WTC11 (cell line): Measurements from ENCODE around the gene C16orf74. TPM values are rescaled to one million over a fixed set of nuclear protein-coding genes. Genes with fewer than 3 reads are reported as not detected.

Experiments used
- ATAC-seq: fragments of 200-7000 bp; cut with Tn5 transposase; 2 replicates; pipeline ENCODE4 v1.10.0; 2021; ENCODE audit warnings: mild to moderate bottlenecking, moderate library complexity
- CTCF ChIA-PET: fragments of 300-600 bp; sonication (Branson Sonifier 250); formaldehyde crosslinking; loops from one replicate; lab custom pipeline; 2021; ENCODE audit warnings: antibody characterized with exemption; lab: Charles Lee
- POLR2A ChIA-PET: fragments of 350-600 bp; sonication (Branson Sonifier 250); formaldehyde crosslinking; loops from one replicate; lab custom pipeline; 2021; ENCODE audit warnings: antibody characterized with exemption; lab: Charles Lee
- DNase-seq: peaks from one replicate; pipeline ENCODE4 v3.0.0; 2021; ENCODE audit warnings: low spot score
- H3K27ac Mint-ChIP-seq: 2 replicates; pipeline ENCODE4 v1.8.0; 2021; ENCODE audit warnings: mixed read lengths
- H3K27me3 Mint-ChIP-seq: 2 replicates; pipeline ENCODE4 v1.8.0; 2021; ENCODE audit warnings: low read depth, mild to moderate bottlenecking, moderate library complexity, mixed read lengths
- H3K36me3 Mint-ChIP-seq: 2 replicates; pipeline ENCODE4 v1.8.0; 2021; ENCODE audit warnings: mixed read lengths
- H3K4me1 Mint-ChIP-seq: 2 replicates; pipeline ENCODE4 v1.8.0; 2022; ENCODE audit warnings: mixed read lengths
- H3K4me3 Mint-ChIP-seq: 2 replicates; pipeline ENCODE4 v1.8.0; 2021; ENCODE audit warnings: mild to moderate bottlenecking, moderate library complexity, mixed read lengths
- H3K9me3 Mint-ChIP-seq: 2 replicates; pipeline ENCODE4 v1.8.0; 2021; ENCODE audit warnings: mixed read lengths
- HMGA2 ChIP-seq: fragments of 250-450 bp; sonication (Bioruptor Pico); IDR thresholded peaks from 2 replicates; pipeline ENCODE4 v1.4.0; 2021; ENCODE audit warnings: mild to moderate bottlenecking, moderate library complexity
- JUN ChIP-seq: sonication (generic); formaldehyde crosslinking; IDR thresholded peaks from 2 replicates; pipeline ENCODE4 v1.8.0; 2023; ENCODE audit warnings: mild to moderate bottlenecking, missing genetic modification reagents
- KAT7 ChIP-seq: sonication (generic); formaldehyde crosslinking; IDR thresholded peaks from 2 replicates; pipeline ENCODE4 v1.8.1; 2023; ENCODE audit warnings: missing genetic modification reagents, mild to moderate bottlenecking, borderline replicate concordance
- NFE2L1 ChIP-seq: sonication (generic); formaldehyde crosslinking; IDR thresholded peaks from 2 replicates; pipeline ENCODE4 v1.8.1; 2023; ENCODE audit warnings: missing genetic modification reagents
- SMAD4 ChIP-seq: sonication (generic); formaldehyde crosslinking; IDR thresholded peaks from 2 replicates; pipeline ENCODE4 v1.8.0; 2022; ENCODE audit warnings: mild to moderate bottlenecking, missing genetic modification reagents
- TEAD1 ChIP-seq: sonication (generic); formaldehyde crosslinking; IDR thresholded peaks from 2 replicates; pipeline ENCODE4 v1.8.0; 2022; ENCODE audit warnings: mild to moderate bottlenecking, missing genetic modification reagents
- TP53 ChIP-seq: sonication (generic); formaldehyde crosslinking; IDR thresholded peaks from 2 replicates; pipeline ENCODE4 v1.8.1; 2023; ENCODE audit warnings: mild to moderate bottlenecking, missing genetic modification reagents
- ZNF416 ChIP-seq: fragments of 250-450 bp; sonication (Bioruptor Pico); IDR thresholded peaks from 2 replicates; pipeline ENCODE4 v1.9.0; 2021; ENCODE audit warnings: mild to moderate bottlenecking, inconsistent platforms
- ZNF671 ChIP-seq: fragments of 250-450 bp; sonication (Bioruptor Pico); IDR thresholded peaks from 2 replicates; pipeline ENCODE4 v1.8.0; 2021; ENCODE audit warnings: mild to moderate bottlenecking
- total RNA-seq: library from RNA; stranded (reverse); gene quantifications from 3 replicates; pipeline ENCODE4 v1.2.3, GENCODE V29; 2021
- TF ChIP-seq, protein P1 (sequence below): fragments of 250-450 bp; sonication (Bioruptor Pico); IDR thresholded peaks from 2 replicates; pipeline ENCODE4 v1.9.0; 2021; ENCODE audit warnings: mild to moderate bottlenecking
- TF ChIP-seq, protein P2 (sequence below): sonication (generic); formaldehyde crosslinking; IDR thresholded peaks from 2 replicates; pipeline ENCODE4 v1.8.0; 2023; ENCODE audit warnings: missing genetic modification reagents
- TF ChIP-seq, protein P3 (sequence below): sonication (generic); formaldehyde crosslinking; IDR thresholded peaks from 2 replicates; pipeline ENCODE4 v1.8.0; 2022; ENCODE audit warnings: mild to moderate bottlenecking, missing genetic modification reagents
- TF ChIP-seq, protein P4 (sequence below): sonication (generic); formaldehyde crosslinking; IDR thresholded peaks from 2 replicates; pipeline ENCODE4 v1.8.0; 2022; ENCODE audit warnings: mild to moderate bottlenecking, missing genetic modification reagents
- TF ChIP-seq, protein P5 (sequence below): sonication (generic); formaldehyde crosslinking; IDR thresholded peaks from 2 replicates; pipeline ENCODE4 v1.8.1; 2022; ENCODE audit warnings: mild to moderate bottlenecking, missing genetic modification reagents, moderate library complexity, borderline replicate concordance
- TF ChIP-seq, protein P6 (sequence below): fragments of 200-600 bp; IDR thresholded peaks from 2 replicates; pipeline ENCODE4 v1.8.0; 2022; ENCODE audit warnings: antibody characterized with exemption
- TF ChIP-seq, protein P7 (sequence below): fragments of 250-450 bp; sonication (Bioruptor Pico); IDR thresholded peaks from 2 replicates; pipeline ENCODE4 v2.1.2; 2022; ENCODE audit warnings: mild to moderate bottlenecking, moderate library complexity
- TF ChIP-seq, protein P8 (sequence below): sonication (generic); formaldehyde crosslinking; IDR thresholded peaks from 2 replicates; pipeline ENCODE4 v1.8.1; 2023; ENCODE audit warnings: mild to moderate bottlenecking, missing genetic modification reagents
- TF ChIP-seq, protein P9 (sequence below): fragments of 250-450 bp; sonication (Bioruptor Pico); IDR thresholded peaks from 2 replicates; pipeline ENCODE4 v1.9.0; 2021; ENCODE audit warnings: mild to moderate bottlenecking, borderline replicate concordance

Gene C16orf74
- total RNA-seq, 1 experiment from 2014 or later = 8.3 TPM

DNA sequence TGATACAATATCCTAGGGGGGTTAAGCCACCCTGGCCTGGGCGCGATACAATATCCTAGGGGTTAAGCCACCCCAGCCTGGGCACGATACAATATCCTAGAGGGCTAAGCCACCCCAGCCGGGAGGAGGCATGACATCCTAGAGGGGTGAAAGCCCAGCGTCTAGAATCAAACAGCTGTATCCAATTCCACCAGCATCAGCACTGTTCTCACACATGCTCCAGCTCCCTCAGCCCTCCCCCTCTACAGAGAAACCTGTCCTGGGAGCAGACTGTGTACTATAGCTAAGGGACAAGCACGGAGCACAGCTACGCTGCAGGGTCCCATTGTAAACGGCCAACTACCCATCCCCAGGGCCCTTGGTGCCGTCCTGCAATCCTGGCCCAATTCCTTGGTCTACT lies 68.4 kb downstream of the C16orf74 start (continued):
- TF ChIP-seq TP53 (CRISPR knock-in tag) (no peak), TEAD1 (CRISPR knock-in tag) (no peak), ZNF671 (CRISPR knock-in tag) (no peak)
- TF ChIP-seq, protein P1, sequence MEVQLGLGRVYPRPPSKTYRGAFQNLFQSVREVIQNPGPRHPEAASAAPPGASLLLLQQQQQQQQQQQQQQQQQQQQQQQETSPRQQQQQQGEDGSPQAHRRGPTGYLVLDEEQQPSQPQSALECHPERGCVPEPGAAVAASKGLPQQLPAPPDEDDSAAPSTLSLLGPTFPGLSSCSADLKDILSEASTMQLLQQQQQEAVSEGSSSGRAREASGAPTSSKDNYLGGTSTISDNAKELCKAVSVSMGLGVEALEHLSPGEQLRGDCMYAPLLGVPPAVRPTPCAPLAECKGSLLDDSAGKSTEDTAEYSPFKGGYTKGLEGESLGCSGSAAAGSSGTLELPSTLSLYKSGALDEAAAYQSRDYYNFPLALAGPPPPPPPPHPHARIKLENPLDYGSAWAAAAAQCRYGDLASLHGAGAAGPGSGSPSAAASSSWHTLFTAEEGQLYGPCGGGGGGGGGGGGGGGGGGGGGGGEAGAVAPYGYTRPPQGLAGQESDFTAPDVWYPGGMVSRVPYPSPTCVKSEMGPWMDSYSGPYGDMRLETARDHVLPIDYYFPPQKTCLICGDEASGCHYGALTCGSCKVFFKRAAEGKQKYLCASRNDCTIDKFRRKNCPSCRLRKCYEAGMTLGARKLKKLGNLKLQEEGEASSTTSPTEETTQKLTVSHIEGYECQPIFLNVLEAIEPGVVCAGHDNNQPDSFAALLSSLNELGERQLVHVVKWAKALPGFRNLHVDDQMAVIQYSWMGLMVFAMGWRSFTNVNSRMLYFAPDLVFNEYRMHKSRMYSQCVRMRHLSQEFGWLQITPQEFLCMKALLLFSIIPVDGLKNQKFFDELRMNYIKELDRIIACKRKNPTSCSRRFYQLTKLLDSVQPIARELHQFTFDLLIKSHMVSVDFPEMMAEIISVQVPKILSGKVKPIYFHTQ = no peak
- TF ChIP-seq, protein P2, sequence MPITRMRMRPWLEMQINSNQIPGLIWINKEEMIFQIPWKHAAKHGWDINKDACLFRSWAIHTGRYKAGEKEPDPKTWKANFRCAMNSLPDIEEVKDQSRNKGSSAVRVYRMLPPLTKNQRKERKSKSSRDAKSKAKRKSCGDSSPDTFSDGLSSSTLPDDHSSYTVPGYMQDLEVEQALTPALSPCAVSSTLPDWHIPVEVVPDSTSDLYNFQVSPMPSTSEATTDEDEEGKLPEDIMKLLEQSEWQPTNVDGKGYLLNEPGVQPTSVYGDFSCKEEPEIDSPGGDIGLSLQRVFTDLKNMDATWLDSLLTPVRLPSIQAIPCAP (CRISPR knock-in tag) = no peak
- TF ChIP-seq, all 79 proteins: peak for 0

DNA sequence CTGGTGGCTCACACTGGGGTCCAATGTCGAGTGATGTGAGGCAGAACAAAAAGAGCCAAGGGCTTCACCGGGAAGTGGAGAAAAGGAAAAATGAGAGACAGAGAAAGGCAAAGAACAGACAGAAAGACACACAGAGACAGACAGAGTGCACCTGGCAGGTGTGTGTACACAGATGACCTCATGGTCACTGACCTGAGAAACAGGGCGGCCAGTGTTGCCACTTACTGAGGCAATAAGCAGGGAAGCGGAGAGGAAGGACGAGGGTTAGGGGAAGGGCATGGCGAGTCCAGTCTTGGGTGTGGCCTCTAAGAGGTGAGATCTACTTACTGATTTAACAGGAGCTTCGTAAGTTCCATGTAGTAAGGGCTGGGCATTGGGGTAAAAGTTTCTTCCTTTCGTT lies 69.6 kb downstream of the C16orf74 start:
- ChIA-PET CTCF (interaction anchor here (0.6 kb wide), 1 partner anchor 25 kb away, joined by 3 read pairs; no protein-coding TSS in a partner anchor), POLR2A (no interaction called here)
- Mint-ChIP-seq H3K9me3 (no peaks in the 10 kb centered on the region), H3K27ac (no peak overlapping the region), H3K4me1 (peaks cover 2% of the 10 kb centered on the region; the same call in 1 of the 2 replicates), H3K27me3 (no peaks in the 10 kb centered on the region), H3K36me3 (peaks cover 35% of the 10 kb centered on the region), H3K4me3 (no peak overlapping the region)
- TF ChIP-seq HMGA2 (no peak), SMAD4 (CRISPR knock-in tag) (no peak), JUN (CRISPR knock-in tag) (no peak), NFE2L1 (CRISPR knock-in tag) (no peak), ZNF416 (CRISPR knock-in tag) (no peak), KAT7 (CRISPR knock-in tag) (no peak)
- TF ChIP-seq, protein P3, sequence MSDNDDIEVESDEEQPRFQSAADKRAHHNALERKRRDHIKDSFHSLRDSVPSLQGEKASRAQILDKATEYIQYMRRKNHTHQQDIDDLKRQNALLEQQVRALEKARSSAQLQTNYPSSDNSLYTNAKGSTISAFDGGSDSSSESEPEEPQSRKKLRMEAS = no peak
- TF ChIP-seq, protein P4, sequence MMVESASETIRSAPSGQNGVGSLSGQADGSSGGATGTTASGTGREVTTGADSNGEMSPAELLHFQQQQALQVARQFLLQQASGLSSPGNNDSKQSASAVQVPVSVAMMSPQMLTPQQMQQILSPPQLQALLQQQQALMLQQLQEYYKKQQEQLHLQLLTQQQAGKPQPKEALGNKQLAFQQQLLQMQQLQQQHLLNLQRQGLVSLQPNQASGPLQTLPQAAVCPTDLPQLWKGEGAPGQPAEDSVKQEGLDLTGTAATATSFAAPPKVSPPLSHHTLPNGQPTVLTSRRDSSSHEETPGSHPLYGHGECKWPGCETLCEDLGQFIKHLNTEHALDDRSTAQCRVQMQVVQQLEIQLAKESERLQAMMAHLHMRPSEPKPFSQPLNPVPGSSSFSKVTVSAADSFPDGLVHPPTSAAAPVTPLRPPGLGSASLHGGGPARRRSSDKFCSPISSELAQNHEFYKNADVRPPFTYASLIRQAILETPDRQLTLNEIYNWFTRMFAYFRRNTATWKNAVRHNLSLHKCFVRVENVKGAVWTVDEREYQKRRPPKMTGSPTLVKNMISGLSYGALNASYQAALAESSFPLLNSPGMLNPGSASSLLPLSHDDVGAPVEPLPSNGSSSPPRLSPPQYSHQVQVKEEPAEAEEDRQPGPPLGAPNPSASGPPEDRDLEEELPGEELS (CRISPR knock-in tag) = no peak
- TF ChIP-seq, protein P5, sequence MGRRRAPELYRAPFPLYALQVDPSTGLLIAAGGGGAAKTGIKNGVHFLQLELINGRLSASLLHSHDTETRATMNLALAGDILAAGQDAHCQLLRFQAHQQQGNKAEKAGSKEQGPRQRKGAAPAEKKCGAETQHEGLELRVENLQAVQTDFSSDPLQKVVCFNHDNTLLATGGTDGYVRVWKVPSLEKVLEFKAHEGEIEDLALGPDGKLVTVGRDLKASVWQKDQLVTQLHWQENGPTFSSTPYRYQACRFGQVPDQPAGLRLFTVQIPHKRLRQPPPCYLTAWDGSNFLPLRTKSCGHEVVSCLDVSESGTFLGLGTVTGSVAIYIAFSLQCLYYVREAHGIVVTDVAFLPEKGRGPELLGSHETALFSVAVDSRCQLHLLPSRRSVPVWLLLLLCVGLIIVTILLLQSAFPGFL (CRISPR knock-in tag) = no peak
- TF ChIP-seq, protein P6, sequence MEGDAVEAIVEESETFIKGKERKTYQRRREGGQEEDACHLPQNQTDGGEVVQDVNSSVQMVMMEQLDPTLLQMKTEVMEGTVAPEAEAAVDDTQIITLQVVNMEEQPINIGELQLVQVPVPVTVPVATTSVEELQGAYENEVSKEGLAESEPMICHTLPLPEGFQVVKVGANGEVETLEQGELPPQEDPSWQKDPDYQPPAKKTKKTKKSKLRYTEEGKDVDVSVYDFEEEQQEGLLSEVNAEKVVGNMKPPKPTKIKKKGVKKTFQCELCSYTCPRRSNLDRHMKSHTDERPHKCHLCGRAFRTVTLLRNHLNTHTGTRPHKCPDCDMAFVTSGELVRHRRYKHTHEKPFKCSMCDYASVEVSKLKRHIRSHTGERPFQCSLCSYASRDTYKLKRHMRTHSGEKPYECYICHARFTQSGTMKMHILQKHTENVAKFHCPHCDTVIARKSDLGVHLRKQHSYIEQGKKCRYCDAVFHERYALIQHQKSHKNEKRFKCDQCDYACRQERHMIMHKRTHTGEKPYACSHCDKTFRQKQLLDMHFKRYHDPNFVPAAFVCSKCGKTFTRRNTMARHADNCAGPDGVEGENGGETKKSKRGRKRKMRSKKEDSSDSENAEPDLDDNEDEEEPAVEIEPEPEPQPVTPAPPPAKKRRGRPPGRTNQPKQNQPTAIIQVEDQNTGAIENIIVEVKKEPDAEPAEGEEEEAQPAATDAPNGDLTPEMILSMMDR = no peak
- TF ChIP-seq, protein P7, sequence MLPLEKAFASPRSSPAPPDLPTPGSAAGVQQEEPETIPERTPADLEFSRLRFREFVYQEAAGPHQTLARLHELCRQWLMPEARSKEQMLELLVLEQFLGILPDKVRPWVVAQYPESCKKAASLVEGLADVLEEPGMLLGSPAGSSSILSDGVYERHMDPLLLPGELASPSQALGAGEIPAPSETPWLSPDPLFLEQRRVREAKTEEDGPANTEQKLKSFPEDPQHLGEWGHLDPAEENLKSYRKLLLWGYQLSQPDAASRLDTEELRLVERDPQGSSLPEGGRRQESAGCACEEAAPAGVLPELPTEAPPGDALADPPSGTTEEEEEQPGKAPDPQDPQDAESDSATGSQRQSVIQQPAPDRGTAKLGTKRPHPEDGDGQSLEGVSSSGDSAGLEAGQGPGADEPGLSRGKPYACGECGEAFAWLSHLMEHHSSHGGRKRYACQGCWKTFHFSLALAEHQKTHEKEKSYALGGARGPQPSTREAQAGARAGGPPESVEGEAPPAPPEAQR = no peak
- TF ChIP-seq, protein P8, sequence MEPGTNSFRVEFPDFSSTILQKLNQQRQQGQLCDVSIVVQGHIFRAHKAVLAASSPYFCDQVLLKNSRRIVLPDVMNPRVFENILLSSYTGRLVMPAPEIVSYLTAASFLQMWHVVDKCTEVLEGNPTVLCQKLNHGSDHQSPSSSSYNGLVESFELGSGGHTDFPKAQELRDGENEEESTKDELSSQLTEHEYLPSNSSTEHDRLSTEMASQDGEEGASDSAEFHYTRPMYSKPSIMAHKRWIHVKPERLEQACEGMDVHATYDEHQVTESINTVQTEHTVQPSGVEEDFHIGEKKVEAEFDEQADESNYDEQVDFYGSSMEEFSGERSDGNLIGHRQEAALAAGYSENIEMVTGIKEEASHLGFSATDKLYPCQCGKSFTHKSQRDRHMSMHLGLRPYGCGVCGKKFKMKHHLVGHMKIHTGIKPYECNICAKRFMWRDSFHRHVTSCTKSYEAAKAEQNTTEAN (CRISPR knock-in tag) = no peak
- TF ChIP-seq, protein P9, sequence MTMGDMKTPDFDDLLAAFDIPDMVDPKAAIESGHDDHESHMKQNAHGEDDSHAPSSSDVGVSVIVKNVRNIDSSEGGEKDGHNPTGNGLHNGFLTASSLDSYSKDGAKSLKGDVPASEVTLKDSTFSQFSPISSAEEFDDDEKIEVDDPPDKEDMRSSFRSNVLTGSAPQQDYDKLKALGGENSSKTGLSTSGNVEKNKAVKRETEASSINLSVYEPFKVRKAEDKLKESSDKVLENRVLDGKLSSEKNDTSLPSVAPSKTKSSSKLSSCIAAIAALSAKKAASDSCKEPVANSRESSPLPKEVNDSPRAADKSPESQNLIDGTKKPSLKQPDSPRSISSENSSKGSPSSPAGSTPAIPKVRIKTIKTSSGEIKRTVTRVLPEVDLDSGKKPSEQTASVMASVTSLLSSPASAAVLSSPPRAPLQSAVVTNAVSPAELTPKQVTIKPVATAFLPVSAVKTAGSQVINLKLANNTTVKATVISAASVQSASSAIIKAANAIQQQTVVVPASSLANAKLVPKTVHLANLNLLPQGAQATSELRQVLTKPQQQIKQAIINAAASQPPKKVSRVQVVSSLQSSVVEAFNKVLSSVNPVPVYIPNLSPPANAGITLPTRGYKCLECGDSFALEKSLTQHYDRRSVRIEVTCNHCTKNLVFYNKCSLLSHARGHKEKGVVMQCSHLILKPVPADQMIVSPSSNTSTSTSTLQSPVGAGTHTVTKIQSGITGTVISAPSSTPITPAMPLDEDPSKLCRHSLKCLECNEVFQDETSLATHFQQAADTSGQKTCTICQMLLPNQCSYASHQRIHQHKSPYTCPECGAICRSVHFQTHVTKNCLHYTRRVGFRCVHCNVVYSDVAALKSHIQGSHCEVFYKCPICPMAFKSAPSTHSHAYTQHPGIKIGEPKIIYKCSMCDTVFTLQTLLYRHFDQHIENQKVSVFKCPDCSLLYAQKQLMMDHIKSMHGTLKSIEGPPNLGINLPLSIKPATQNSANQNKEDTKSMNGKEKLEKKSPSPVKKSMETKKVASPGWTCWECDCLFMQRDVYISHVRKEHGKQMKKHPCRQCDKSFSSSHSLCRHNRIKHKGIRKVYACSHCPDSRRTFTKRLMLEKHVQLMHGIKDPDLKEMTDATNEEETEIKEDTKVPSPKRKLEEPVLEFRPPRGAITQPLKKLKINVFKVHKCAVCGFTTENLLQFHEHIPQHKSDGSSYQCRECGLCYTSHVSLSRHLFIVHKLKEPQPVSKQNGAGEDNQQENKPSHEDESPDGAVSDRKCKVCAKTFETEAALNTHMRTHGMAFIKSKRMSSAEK (CRISPR knock-in tag) = no peak
- DNase-seq (no peak), ATAC-seq (no peak)
